Activated B cell treated with CpG ODN at 0.5 μM for 24 hours (primary cell): ENCODE data around the gene FBXL4. TPM values are rescaled to one million over a fixed set of nuclear protein-coding genes. Genes with fewer than 3 reads are reported as not detected.
"Not testable (repeated sequence)": the region's sequence is repeated elsewhere in the genome, so short reads cannot be mapped to it uniquely, and the experiment has no call there.

Source experiments
- ATAC-seq: fragments of 200-7000 bp; cut with Tn5 transposase; one replicate; pipeline ENCODE4 v1.10.0; 2021; ENCODE audit warnings: low read depth, mild to moderate bottlenecking, moderate library complexity
- CTCF ChIA-PET: fragments of 350-600 bp; sonication (Branson Sonifier 250); formaldehyde crosslinking; loops from one replicate; lab custom pipeline; 2021; ENCODE audit warnings: antibody characterized with exemption; lab: Charles Lee
- POLR2A ChIA-PET: fragments of 350-600 bp; sonication (Branson Sonifier 250); formaldehyde crosslinking; loops from one replicate; lab custom pipeline; 2021; ENCODE audit warnings: antibody characterized with exemption; lab: Charles Lee
- DNase-seq: peaks from one replicate; pipeline ENCODE4 v3.0.0; 2022
- H3K27ac Mint-ChIP-seq: one replicate; pipeline ENCODE4 v1.8.0; 2020; ENCODE audit warnings: mixed read lengths
- H3K27me3 Mint-ChIP-seq: one replicate; pipeline ENCODE4 v1.8.0; 2021; ENCODE audit warnings: mixed read lengths
- H3K36me3 Mint-ChIP-seq: one replicate; pipeline ENCODE4 v1.8.0; 2021; ENCODE audit warnings: low read depth, mixed read lengths
- H3K4me1 Mint-ChIP-seq: one replicate; pipeline ENCODE4 v1.8.0; 2021; ENCODE audit warnings: mixed read lengths
- H3K4me3 Mint-ChIP-seq: one replicate; pipeline ENCODE4 v1.8.0; 2020; ENCODE audit warnings: mild to moderate bottlenecking, mixed read lengths
- H3K9me3 Mint-ChIP-seq: one replicate; pipeline ENCODE4 v1.8.0; 2020; ENCODE audit warnings: mixed read lengths
- intact Hi-C: fragments of 100-400 bp; cut with micrococcal nuclease; formaldehyde crosslinking; loops from one replicate; pipeline ENCODE4 v1.15.1; 2024
- total RNA-seq: library from RNA; stranded (reverse); gene quantifications from 2 replicates; pipeline ENCODE4 v1.2.3, GENCODE V29; 2022
- TF ChIP-seq, protein P1 (sequence below): fragments of 200-600 bp; IDR thresholded peaks from one replicate; pipeline ENCODE4 v1.8.0; 2022; ENCODE audit warnings: antibody characterized with exemption, mild to moderate bottlenecking

Gene FBXL4
- total RNA-seq, 1 donor from 2014 or later = 10.8 TPM

DNA sequence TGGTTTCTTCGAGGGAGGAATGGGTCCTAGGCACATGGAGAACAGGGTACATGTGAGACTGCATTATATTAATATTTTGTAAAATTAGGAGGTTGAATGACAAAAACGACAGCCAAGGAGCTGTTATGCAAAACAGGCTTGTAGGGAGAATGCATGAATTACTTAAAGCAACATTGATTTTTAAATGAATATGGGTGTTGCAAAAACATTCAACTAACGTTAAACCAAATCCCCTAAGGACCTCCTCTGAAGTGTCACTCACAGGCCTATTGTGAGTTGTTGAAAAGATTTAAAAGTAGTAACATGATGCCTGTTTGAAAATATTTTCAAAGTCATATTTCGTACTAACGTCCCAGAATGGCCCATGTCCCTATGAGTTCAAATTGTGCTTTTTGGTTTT is 21.9 kb downstream of the FBXL4 start:
- ChIA-PET POLR2A (no interaction called here), CTCF (no interaction called here)
- no peak for ATAC-seq
- H3K9me3 Mint-ChIP-seq = no peaks in the 10 kb centered on the region
- H3K4me1 Mint-ChIP-seq = peaks cover 25% of the 10 kb centered on the region
- no peak for DNase-seq
- intact Hi-C loops = no loop called here
- H3K27ac Mint-ChIP-seq = no peak overlapping the region
- H3K4me3 Mint-ChIP-seq = no peak overlapping the region
- no peaks in the 10 kb centered on the region for H3K27me3 Mint-ChIP-seq
- peaks cover 48% of the 10 kb centered on the region for H3K36me3 Mint-ChIP-seq
- TF ChIP-seq, protein P1, sequence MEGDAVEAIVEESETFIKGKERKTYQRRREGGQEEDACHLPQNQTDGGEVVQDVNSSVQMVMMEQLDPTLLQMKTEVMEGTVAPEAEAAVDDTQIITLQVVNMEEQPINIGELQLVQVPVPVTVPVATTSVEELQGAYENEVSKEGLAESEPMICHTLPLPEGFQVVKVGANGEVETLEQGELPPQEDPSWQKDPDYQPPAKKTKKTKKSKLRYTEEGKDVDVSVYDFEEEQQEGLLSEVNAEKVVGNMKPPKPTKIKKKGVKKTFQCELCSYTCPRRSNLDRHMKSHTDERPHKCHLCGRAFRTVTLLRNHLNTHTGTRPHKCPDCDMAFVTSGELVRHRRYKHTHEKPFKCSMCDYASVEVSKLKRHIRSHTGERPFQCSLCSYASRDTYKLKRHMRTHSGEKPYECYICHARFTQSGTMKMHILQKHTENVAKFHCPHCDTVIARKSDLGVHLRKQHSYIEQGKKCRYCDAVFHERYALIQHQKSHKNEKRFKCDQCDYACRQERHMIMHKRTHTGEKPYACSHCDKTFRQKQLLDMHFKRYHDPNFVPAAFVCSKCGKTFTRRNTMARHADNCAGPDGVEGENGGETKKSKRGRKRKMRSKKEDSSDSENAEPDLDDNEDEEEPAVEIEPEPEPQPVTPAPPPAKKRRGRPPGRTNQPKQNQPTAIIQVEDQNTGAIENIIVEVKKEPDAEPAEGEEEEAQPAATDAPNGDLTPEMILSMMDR = no peak

DNA sequence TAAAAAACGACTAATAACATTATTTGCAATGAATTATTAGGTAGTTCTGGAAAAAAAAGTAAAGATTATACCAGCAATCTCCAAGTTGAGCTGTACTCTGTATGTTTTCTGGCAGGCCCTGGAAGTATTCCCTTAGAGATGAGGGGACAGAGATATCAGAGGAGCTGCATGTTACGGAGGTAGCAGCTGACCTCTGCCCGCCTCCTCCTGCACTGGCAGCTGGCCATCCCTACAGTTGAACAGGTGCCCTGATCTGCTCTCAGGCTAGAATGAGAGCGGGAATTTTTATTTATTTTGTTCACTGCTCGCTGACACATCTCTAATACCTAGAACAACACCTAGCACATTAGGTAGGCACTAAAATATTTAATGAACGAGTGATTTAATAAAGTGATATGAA is 23.1 kb downstream of the FBXL4 start:
- POLR2A ChIA-PET = no interaction called here
- intact Hi-C loops = no loop called here

DNA sequence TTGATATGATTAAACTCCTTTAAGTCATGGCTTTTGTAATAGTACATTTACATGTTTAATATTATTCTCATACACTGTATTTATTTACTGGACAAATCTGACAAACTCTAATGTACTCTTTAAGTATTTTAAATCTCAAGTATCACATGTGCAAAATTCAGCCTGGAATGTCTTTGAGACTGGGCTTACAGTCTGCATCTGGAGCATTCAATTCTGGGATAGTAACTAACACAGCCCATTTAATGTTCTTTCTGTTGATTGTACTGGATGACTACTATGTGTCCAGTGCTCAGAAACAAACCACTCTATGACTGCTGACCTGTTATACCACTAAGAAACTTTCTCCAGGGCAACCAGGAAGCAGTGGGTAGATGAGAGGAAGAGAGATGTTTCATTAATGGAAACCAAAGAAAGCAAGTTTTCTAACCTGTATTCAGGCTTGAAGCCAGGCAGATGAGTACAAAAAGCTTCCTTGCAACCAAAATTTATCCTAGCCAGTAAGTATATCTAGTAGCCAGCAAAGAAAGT is 26.8 kb downstream of the FBXL4 start:
- CTCF ChIA-PET = no interaction called here
- H3K9me3 Mint-ChIP-seq = no peaks in the 10 kb centered on the region
- TF ChIP-seq, protein P1 = no peak
- peaks cover 4% of the 10 kb centered on the region for H3K4me1 Mint-ChIP-seq
- peaks cover 35% of the 10 kb centered on the region for H3K36me3 Mint-ChIP-seq
- no peak overlapping the region for H3K4me3 Mint-ChIP-seq
- POLR2A ChIA-PET = no interaction called here
- H3K27ac Mint-ChIP-seq = no peak overlapping the region
- DNase-seq (no peak), ATAC-seq (no peak)
- intact Hi-C loops = no loop called here
- no peaks in the 10 kb centered on the region for H3K27me3 Mint-ChIP-seq

More for the DNA sequence above, 23.1 kb downstream of the FBXL4 start:
- no peak for ATAC-seq
- peaks cover 21% of the 10 kb centered on the region for H3K4me1 Mint-ChIP-seq
- TF ChIP-seq, protein P1 = no peak
- H3K27me3 Mint-ChIP-seq = no peaks in the 10 kb centered on the region
- no peaks in the 10 kb centered on the region for H3K9me3 Mint-ChIP-seq
- H3K27ac Mint-ChIP-seq = no peak overlapping the region
- DNase-seq = no peak
- CTCF ChIA-PET = no interaction called here
- peaks cover 46% of the 10 kb centered on the region for H3K36me3 Mint-ChIP-seq
- no peak overlapping the region for H3K4me3 Mint-ChIP-seq

DNA sequence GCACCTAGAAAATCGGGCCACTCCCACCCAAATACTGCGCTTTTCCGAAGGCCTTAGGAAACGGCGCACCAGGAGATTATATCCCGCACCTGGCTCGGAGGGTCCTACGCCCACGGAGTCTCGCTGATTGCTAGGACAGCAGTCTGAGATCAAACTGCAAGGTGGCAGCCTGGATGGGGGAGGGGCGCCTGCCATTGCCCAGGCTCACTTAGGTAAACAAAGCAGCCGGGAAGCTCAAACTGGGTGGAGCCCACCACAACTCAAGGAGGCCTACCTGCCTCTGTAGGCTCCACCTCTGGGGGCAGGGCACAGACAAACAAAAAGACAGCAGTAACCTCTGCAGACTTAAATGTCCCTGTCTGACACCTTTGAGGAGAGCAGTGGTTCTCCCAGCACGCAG is 36.8 kb downstream of the FBXL4 start:
- CTCF ChIA-PET, H3K4me3 Mint-ChIP-seq, H3K4me1 Mint-ChIP-seq, POLR2A ChIA-PET, H3K27me3 Mint-ChIP-seq, intact Hi-C loops, H3K9me3 Mint-ChIP-seq, DNase-seq, H3K27ac Mint-ChIP-seq, ATAC-seq: not testable (repeated sequence)
- peaks cover 54% of the 10 kb centered on the region for H3K36me3 Mint-ChIP-seq

DNA sequence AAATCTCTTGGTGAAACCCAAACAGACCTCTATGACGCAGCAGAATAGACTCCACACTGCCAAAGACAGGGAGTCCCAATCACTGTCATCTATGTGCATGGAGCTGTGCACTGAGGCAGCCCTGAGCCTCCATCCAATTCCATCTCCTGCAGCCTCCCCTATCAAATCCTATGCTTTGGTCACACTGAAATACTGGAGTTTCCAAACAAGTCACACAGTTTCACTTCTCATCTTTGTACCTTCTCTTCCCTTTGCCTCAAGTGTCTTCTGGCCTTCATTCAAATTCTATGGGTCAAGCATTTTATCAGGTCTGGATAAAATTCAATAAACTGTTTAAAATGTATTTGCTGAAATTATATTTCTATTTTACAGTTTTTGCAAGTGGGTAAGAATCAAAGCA is 38.5 kb downstream of the FBXL4 start:
- intact Hi-C loops = no loop called here
- Mint-ChIP-seq H3K27me3 (no peaks in the 10 kb centered on the region), H3K27ac (no peak overlapping the region), H3K4me3 (no peak overlapping the region), H3K4me1 (no peaks in the 10 kb centered on the region), H3K9me3 (peaks cover 9% of the 10 kb centered on the region), H3K36me3 (peaks cover 66% of the 10 kb centered on the region)
- CTCF ChIA-PET = no interaction called here
- TF ChIP-seq, protein P1 = no peak
- POLR2A ChIA-PET = no interaction called here
- ATAC-seq (no peak), DNase-seq (no peak)

DNA sequence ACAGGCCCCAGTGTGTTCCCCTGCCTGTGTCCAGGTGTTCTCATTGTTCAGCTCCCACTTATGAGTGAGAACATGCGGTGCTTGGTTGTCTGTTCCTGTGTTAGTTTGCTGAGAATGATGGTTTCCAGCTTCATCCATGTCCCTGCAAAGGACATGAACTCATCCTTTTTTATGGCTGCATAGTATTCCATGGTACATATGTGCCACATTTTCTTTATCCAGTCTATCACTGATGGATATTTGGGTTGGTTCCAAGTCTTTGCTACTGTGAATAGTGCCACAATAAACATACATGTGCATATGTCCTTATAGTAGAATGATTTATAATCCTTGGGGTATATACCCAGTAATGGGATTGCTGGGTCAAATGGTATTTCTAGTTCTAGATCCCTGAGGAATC is 41.4 kb downstream of the FBXL4 start:
- not testable (repeated sequence) for H3K27ac Mint-ChIP-seq, H3K9me3 Mint-ChIP-seq
- peaks cover 61% of the 10 kb centered on the region for H3K36me3 Mint-ChIP-seq

More for the DNA sequence above, 41.4 kb downstream of the FBXL4 start:
- H3K4me3 Mint-ChIP-seq, ATAC-seq, DNase-seq, H3K4me1 Mint-ChIP-seq, POLR2A ChIA-PET, CTCF ChIA-PET, intact Hi-C loops, H3K27me3 Mint-ChIP-seq: not testable (repeated sequence)
